ELR (cell line): ENCODE results near the gene OR4K13.

ENCODE experiments used
- DNase-seq: peaks from one replicate; pipeline ENCODE4 v3.0.0-alpha.2; 2015; ENCODE audit warnings: low read depth

Gene OR4K13, protein sequence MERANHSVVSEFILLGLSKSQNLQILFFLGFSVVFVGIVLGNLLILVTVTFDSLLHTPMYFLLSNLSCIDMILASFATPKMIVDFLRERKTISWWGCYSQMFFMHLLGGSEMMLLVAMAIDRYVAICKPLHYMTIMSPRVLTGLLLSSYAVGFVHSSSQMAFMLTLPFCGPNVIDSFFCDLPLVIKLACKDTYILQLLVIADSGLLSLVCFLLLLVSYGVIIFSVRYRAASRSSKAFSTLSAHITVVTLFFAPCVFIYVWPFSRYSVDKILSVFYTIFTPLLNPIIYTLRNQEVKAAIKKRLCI

GRCh38 chr14:20035938-20036337 is at the start of gene OR4K13:
Gene OR4K13 (minus strand): TSS chr14:20036038. CDS start chr14:20034758, 1,280 bp downstream.
- no peak for DNase-seq

GRCh38 chr14:20059745-20060144 is 23.9 kb upstream of the OR4K13 start, which contains the start of gene OR4L1:
Gene OR4L1 (plus strand): TSS chr14:20060045. CDS start chr14:20060045, 0 bp downstream.
- DNase-seq: no peak

- DNase-seq: no peak
Observed at GRCh38 chr14:20048202-20048601, 12.4 kb upstream of the OR4K13 start.

DNA sequence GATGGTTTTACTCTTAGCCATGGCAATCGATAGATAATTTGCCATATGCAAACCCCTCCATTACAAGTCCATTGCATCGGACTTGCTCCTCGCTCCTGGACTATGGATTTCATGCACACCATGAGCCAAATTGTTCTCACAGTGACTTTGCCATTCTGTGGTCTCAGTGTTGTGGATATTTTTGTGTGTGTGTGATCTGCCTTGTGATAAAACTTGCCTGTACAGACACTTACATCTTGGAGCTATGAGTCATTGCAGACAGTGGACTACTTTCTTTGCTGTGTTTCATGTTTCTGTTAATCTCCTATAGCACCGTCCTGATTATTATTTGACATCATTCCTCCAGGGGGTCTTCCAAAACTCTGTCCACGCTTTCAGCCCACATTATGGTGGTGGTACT is 8.4 kb upstream of the OR4K13 start:
- DNase-seq: no peak

GRCh38 chr14:20035449-20035848 is 389 bp downstream of the OR4K13 start:
- no peak for DNase-seq

GRCh38 chr14:20031058-20031457 is 4.8 kb downstream of the OR4K13 start:
- DNase-seq: no peak

DNA sequence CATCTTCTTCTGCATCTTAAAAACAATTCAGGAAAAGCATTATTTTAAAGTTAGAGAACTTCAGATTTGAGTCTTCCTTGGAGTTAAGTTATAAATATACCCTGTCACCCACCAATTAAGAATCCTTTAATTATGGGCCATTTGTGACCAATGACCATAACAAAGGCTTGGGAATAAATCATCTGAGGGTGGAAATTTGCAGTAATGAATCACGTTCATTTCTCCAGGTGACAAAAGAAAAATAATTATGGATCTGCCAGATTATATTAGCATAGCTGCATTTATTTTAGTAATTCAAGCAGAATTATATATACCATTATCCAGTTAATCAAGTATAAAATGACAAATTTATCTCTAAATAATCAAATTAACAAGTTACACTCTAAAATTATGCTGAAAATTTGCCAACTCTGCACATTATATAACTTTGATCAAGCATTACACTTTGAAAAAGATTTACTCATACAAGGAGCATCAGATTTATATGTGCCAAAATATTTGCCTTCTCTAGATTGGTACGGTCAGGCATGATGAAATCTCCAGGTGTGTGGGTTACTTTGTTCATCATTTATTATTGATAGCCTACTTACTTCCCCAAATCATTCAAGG is 16.5 kb downstream of the OR4K13 start, which contains the start of gene OR4K14:
TSS of gene OR4K14 (minus strand) at position 51 of the 609 bp plus-strand sequence. CDS start 4,114 bp downstream, outside the sequence.
- no peak for DNase-seq

DNA sequence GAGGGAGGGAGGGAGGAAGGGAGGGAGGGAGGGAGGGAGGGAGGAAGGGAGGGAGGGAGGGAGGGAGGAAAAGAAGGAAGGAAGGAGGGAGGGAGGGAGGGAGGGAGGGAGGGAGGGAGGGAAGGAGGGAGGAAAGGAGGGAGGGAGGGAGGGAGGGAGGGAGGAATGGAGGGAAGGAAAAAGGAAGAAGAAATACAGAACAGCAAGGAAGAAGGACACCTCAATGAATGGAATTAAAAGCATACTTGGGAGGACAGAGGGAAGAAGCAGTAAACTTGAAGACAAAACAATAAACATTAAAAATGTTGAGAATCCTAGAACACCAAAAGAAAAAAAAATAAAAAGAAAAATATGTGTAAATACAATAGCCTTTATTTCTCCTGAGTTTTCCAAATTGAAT is 27.7 kb downstream of the OR4K13 start:
- DNase-seq: no peak

- no peak for DNase-seq
Observed at GRCh38 chr14:20002319-20002718, 33.5 kb downstream of the OR4K13 start.

- no peak for DNase-seq
Observed at GRCh38 chr14:20001863-20002262, 34.0 kb downstream of the OR4K13 start, which contains the start of gene OR4Q2. Gene OR4Q2 (plus strand): TSS chr14:20002163.

DNA sequence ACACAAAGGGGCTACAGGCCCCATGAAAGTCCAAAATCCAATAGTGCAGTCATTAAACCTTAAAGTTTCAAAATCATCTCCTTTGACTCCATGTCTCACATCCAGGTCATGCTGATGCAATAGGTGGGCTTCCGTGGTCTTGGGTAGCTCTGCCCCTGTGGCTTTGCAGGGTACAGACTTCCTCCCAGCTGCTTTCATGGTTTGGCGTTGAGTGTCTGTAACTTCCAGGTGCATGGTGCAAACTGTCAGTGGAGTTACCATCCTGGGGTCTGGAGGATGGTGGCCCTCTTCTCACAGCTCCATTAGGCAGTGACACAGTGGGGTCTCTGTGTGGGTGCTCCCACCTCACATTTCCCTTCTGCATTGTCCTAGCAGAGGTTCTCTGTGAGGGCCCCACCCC is 42.4 kb downstream of the OR4K13 start:
- DNase-seq: no peak
